Vagina (tissue), 2 donors: ENCODE data around the gene CACNA1D.

Experiments used
- POLR2A ChIP-seq, 2 donors: fragments of 450-650 bp; IDR thresholded peaks; one replicate each; pipeline ENCODE4 v1.6.1; 2017; ENCODE audit warnings: antibody characterized with exemption in 2 of 2, mild to moderate bottlenecking in 2 of 2, moderate library complexity in 2 of 2
- POLR2AphosphoS5 ChIP-seq, 2 donors: sonication (generic); formaldehyde crosslinking; IDR thresholded peaks; one replicate each; pipeline ENCODE4 v1.9.0; 2017; ENCODE audit warnings: antibody characterized with exemption in 2 of 2, mild to moderate bottlenecking in 2 of 2, low read depth in 1 of 2; ENCODE audit not compliant: insufficient read depth in 1 of 2
- TF ChIP-seq, protein P1 (sequence below), 3 experiments: fragments of 450-650 bp in 2 of 3; fragments of 200-600 bp in 1 of 3; sonication (generic) in 1 of 3; IDR thresholded peaks; one replicate each; pipeline ENCODE4 v1.5.1; 2017 to 2019; ENCODE audit warnings: antibody characterized with exemption in 3 of 3, mild to moderate bottlenecking in 2 of 3, moderate library complexity in 2 of 3

DNA sequence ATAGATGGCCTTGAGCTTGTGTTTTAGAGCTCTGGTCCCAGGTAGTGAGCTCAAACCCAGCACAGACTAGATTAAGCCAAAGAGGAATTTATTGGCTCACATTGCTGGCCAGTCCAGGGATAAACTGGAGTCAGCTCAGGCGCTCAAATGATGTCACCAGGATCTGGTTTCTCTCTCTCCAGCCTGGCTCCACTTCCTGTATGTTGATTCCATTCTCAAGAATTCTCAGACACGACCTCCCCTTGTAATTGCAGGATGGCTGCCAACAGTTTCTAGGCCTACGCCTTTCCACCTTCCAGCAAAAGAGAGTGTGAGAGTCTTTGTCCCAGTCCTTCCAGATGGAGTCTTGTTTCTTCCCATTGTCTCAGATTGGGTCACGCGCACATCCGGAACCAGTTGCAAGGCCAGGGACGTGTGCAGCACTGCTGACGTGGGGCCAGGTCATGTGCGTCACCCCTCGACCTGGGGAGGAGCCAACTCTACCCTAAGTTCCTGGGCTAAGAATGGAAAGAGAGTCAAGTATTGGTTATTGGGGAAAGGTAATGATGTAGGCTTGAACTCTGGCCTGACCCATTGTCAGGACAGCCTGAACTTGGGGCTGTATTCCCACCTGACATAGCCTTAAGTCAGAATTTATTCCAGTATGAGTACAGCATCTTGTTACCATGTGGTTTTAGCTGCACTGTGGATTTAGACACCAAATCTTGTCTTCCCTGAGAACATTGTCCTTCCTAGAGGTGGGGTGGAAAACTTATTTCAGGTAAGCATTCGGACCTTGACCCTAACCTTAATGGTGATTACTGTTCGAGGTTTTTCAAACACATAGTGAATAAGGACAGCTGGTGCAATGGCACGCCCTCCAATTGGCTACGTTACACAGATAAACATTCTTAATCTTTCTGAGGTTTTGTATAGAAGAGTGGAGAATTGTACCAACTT lies 31.6 kb downstream of the CACNA1D start:
- TF ChIP-seq POLR2A (IDR thresholded peaks at IDR 0.05): no peak
- TF ChIP-seq, protein P1, sequence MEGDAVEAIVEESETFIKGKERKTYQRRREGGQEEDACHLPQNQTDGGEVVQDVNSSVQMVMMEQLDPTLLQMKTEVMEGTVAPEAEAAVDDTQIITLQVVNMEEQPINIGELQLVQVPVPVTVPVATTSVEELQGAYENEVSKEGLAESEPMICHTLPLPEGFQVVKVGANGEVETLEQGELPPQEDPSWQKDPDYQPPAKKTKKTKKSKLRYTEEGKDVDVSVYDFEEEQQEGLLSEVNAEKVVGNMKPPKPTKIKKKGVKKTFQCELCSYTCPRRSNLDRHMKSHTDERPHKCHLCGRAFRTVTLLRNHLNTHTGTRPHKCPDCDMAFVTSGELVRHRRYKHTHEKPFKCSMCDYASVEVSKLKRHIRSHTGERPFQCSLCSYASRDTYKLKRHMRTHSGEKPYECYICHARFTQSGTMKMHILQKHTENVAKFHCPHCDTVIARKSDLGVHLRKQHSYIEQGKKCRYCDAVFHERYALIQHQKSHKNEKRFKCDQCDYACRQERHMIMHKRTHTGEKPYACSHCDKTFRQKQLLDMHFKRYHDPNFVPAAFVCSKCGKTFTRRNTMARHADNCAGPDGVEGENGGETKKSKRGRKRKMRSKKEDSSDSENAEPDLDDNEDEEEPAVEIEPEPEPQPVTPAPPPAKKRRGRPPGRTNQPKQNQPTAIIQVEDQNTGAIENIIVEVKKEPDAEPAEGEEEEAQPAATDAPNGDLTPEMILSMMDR (IDR thresholded peaks at IDR 0.05): no peak
- TF ChIP-seq POLR2AphosphoS5 (IDR thresholded peaks at IDR 0.05; ENCODE audit: insufficient read depth in 1 of 2, low read depth in 1 of 2): no peak
